H1 (cell line): ENCODE measurements around the gene CANX. TPM values are rescaled to one million over a fixed set of nuclear protein-coding genes. Genes with fewer than 3 reads are reported as not detected.

ENCODE experiments used
- CHD1 ChIP-seq: IDR thresholded peaks from 2 replicates; pipeline ENCODE4 v1.6.1; 2012; ENCODE audit warnings: low read depth, low read length, improper control_type of control experiment
- CHD2 ChIP-seq: IDR thresholded peaks from 2 replicates; pipeline ENCODE4 v1.6.1; 2012; ENCODE audit warnings: low read length, improper control_type of control experiment
- FOSL1 ChIP-seq: IDR thresholded peaks from 2 replicates; pipeline ENCODE4 v1.6.1; 2011; ENCODE audit warnings: mild to moderate bottlenecking, low read depth, low read length, moderate library complexity; ENCODE audit not compliant: insufficient read depth
- GTF2F1 ChIP-seq: IDR thresholded peaks from 2 replicates; pipeline ENCODE4 v1.6.1; 2012; ENCODE audit warnings: low read depth, low read length, improper control_type of control experiment, borderline replicate concordance
- POLR2A ChIP-seq, 2 experiments: IDR thresholded peaks; 1 replicate in 1 of 2; 2 replicates in 1 of 2; pipeline ENCODE4 v1.6.1; 2011; ENCODE audit warnings: low read depth in 2 of 2, low read length in 2 of 2, mild to moderate bottlenecking in 2 of 2; ENCODE audit errors: control extremely low read depth in 1 of 2
- RNF2 ChIP-seq: fragments of 200-900, 300-1000 bp; sonication (generic); IDR thresholded peaks from 2 replicates; pipeline ENCODE4 v1.7.1; 2016; ENCODE audit warnings: borderline replicate concordance, low read depth, mild to moderate bottlenecking, antibody characterized with exemption, low read length; ENCODE audit not compliant: poor library complexity, severe bottlenecking; ENCODE audit errors: missing control alignments
- SIN3A ChIP-seq, 2 experiments: IDR thresholded peaks in 1 of 2; conservative IDR thresholded peaks in 1 of 2; 2 replicates each; pipeline ENCODE4 v1.6.1; 2011 to 2012; ENCODE audit warnings: low read length in 2 of 2, improper control_type of control experiment in 1 of 2, low read depth in 1 of 2, mild to moderate bottlenecking in 1 of 2
- TAF1 ChIP-seq: IDR thresholded peaks from 2 replicates; pipeline ENCODE4 v1.6.1; 2011; ENCODE audit warnings: mild to moderate bottlenecking, low read depth, low read length
- TAF7 ChIP-seq: optimal IDR thresholded peaks from 2 replicates; pipeline ENCODE3; 2011; ENCODE audit warnings: low read depth, mild to moderate bottlenecking, inconsistent platforms, low read length, moderate library complexity, borderline replicate concordance
- TBP ChIP-seq: IDR thresholded peaks from 2 replicates; pipeline ENCODE4 v1.6.1; 2011; ENCODE audit warnings: low read depth, low read length, improper control_type of control experiment
- YY1 ChIP-seq: IDR thresholded peaks from 2 replicates; pipeline ENCODE4 v1.6.1; 2011; ENCODE audit warnings: low read depth, mild to moderate bottlenecking, low read length
- polyA plus RNA-seq, 7 experiments: library from polyadenylated mRNA; depleted of rRNA in 3 of 7; stranded (reverse) in 5 of 7; unstranded in 2 of 7; fragments of >200 nt in 5 of 7; fragments of 200-250 nt in 2 of 7; gene quantifications; 1 replicate in 5 of 7; 2 replicates in 1 of 7; 4 replicates in 1 of 7; pipeline versions ENCODE4 v1.2.1 to v1.2.3, GENCODE V29; 2011 to 2013; ENCODE audit warnings: missing spikeins in 2 of 7, mixed read lengths in 2 of 7
- total RNA-seq: library from RNA; stranded (reverse); fragmentation: NEBNext Ultra II Directional; extraction: Animal tissue kit (Norgen Biotek cat#: 25700); gene quantifications from 2 replicates; pipeline ENCODE4 v1.2.1, GENCODE V29; 2021
- TF ChIP-seq, protein P1 (sequence below): IDR thresholded peaks from 2 replicates; pipeline ENCODE4 v1.6.1; 2011; ENCODE audit warnings: low read depth, mild to moderate bottlenecking, low read length; ENCODE audit not compliant: insufficient read depth
- TF ChIP-seq, protein P2 (sequence below): IDR thresholded peaks from 2 replicates; pipeline ENCODE4 v1.6.1; 2012; ENCODE audit warnings: low read length, inconsistent platforms
- TF ChIP-seq, protein P3 (sequence below): IDR thresholded peaks from 2 replicates; pipeline ENCODE4 v1.6.1; 2012; ENCODE audit warnings: inconsistent platforms
- TF ChIP-seq, protein P4 (sequence below): IDR thresholded peaks from 2 replicates; pipeline ENCODE4 v1.6.1; 2011; ENCODE audit warnings: low read length, improper control_type of control experiment
- TF ChIP-seq, protein P5 (sequence below): IDR thresholded peaks from 2 replicates; pipeline ENCODE4 v1.6.1; 2012; ENCODE audit warnings: inconsistent platforms

Gene CANX
- total and polyA plus RNA-seq, 2 of the 8 experiments (the other 6 are each of a cell fraction or from before 2014, with no cell fraction given) = 136 to 691 TPM

DNA sequence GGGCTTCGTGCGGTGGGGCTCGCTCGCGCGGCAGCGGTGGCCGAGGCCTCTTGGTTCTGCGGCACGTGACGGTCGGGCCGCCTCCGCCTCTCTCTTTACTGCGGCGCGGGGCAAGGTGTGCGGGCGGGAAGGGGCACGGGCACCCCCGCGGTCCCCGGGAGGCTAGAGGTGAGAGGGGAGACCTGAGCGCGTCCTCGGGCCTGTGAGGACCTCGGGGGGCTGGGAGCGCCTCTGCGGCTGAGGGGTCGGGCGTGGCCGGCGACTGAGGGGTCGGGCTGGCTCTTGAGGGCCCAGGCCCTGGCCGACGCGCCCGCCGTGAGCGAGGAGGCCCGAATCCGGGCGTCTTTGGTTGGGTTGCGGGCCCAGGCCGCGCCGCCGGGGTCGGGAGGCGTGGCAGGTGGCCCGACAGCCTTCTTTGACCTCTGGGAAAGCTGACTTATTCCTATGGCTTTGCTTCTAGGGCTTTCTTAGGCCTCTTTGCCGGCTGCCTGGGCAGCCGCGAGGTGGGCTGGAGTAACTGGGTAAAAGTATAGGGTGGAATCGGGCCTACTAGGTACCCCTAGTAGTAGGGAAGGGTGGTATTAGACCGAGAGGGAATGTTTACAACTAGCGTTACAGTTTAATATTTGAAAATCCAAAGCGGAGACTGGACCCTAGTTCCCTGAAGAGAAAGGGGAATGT, at the start of gene CANX (continued):
- TF ChIP-seq FOSL1 (no peak), TAF7 (peak; percentile 88), TAF1 (peak; percentile 86), POLR2A (IDR thresholded peaks at IDR 0.05; ENCODE audit: control extremely low read depth in 1 of 2, low read depth in 2 of 2, low read length in 2 of 2) (peak; percentile 78 to 88; a peak in 2 of 3 replicates), CHD1 (0 out of 2 replicates have a peak, but pooled peaks have one; percentile 13), TBP (peak; percentile 89; the same call in 1 of the 2 replicates), YY1 (no peak), RNF2 (no peak), CHD2 (no peak), GTF2F1 (peak; percentile 31; the same call in 1 of the 2 replicates), SIN3A (conservative IDR thresholded peaks at IDR 0.05 in 1 of 2, IDR thresholded peaks at IDR 0.05 in 1 of 2; ENCODE audit: low read depth in 1 of 2, low read length in 2 of 2) (peak in 1 of 2 experiments; percentile 25; a peak in 1 of 4 replicates)
- TF ChIP-seq, protein P1, sequence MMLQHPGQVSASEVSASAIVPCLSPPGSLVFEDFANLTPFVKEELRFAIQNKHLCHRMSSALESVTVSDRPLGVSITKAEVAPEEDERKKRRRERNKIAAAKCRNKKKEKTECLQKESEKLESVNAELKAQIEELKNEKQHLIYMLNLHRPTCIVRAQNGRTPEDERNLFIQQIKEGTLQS = peak; percentile 56; the same call in 1 of the 2 replicates
- TF ChIP-seq, protein P2, sequence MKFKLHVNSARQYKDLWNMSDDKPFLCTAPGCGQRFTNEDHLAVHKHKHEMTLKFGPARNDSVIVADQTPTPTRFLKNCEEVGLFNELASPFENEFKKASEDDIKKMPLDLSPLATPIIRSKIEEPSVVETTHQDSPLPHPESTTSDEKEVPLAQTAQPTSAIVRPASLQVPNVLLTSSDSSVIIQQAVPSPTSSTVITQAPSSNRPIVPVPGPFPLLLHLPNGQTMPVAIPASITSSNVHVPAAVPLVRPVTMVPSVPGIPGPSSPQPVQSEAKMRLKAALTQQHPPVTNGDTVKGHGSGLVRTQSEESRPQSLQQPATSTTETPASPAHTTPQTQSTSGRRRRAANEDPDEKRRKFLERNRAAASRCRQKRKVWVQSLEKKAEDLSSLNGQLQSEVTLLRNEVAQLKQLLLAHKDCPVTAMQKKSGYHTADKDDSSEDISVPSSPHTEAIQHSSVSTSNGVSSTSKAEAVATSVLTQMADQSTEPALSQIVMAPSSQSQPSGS = no peak
- TF ChIP-seq, protein P3, sequence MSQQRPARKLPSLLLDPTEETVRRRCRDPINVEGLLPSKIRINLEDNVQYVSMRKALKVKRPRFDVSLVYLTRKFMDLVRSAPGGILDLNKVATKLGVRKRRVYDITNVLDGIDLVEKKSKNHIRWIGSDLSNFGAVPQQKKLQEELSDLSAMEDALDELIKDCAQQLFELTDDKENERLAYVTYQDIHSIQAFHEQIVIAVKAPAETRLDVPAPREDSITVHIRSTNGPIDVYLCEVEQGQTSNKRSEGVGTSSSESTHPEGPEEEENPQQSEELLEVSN = peak; percentile 91
- TF ChIP-seq, protein P4, sequence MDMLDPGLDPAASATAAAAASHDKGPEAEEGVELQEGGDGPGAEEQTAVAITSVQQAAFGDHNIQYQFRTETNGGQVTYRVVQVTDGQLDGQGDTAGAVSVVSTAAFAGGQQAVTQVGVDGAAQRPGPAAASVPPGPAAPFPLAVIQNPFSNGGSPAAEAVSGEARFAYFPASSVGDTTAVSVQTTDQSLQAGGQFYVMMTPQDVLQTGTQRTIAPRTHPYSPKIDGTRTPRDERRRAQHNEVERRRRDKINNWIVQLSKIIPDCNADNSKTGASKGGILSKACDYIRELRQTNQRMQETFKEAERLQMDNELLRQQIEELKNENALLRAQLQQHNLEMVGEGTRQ = peak; percentile 87
- TF ChIP-seq, protein P5, sequence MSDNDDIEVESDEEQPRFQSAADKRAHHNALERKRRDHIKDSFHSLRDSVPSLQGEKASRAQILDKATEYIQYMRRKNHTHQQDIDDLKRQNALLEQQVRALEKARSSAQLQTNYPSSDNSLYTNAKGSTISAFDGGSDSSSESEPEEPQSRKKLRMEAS = peak; percentile 94
- TF ChIP-seq, all 59 proteins: peak for 12
